ENCODE measurements around the gene PPP1R8. TPM values are rescaled to one million over a fixed set of nuclear protein-coding genes. Genes with fewer than 3 reads are reported as not detected.

The PPP1R8 gene
- total RNA-seq, 4 donors from 2014 or later = 32.5 to 43.5 (median 35.2) TPM

DNA sequence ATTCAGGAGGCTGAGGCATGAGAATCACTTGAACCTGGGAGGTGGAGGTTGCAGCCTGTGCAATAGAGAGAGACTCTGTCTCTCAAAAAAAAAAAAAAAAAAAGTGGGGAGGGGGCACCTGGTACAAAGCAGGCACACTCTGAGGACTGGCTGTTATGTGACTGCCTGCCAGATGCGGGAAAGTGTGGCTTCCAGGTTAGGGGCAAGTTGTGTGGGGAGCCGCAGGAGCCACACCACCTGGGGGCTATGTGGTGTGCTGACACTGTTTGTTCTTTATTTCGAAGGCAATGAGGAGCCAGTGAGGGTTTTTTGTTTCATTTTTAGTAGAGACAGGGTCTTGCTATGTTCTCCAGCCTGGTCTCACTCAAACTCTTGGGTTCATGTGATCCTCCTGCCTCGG, 47.5 kb downstream of the PPP1R8 start:
- Histone ChIP-seq H3K36me3 (peaks cover 11% of the 10 kb centered on the region), H3K27me3 (no peaks in the 10 kb centered on the region), H3K4me1 (peaks cover 4% of the 10 kb centered on the region), H3K9me3 (no peaks in the 10 kb centered on the region), H3K4me3 (no peak overlapping the region), H3K27ac (no peak overlapping the region)
- DNase-seq (ENCODE audit: low spot score in 2 of 2) = no peak
- 77% methylated on average over 4 of the region's 4 CpGs for WGBS
- TF ChIP-seq, protein P1, sequence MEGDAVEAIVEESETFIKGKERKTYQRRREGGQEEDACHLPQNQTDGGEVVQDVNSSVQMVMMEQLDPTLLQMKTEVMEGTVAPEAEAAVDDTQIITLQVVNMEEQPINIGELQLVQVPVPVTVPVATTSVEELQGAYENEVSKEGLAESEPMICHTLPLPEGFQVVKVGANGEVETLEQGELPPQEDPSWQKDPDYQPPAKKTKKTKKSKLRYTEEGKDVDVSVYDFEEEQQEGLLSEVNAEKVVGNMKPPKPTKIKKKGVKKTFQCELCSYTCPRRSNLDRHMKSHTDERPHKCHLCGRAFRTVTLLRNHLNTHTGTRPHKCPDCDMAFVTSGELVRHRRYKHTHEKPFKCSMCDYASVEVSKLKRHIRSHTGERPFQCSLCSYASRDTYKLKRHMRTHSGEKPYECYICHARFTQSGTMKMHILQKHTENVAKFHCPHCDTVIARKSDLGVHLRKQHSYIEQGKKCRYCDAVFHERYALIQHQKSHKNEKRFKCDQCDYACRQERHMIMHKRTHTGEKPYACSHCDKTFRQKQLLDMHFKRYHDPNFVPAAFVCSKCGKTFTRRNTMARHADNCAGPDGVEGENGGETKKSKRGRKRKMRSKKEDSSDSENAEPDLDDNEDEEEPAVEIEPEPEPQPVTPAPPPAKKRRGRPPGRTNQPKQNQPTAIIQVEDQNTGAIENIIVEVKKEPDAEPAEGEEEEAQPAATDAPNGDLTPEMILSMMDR (IDR thresholded peaks at IDR 0.05) = no peak

DNA sequence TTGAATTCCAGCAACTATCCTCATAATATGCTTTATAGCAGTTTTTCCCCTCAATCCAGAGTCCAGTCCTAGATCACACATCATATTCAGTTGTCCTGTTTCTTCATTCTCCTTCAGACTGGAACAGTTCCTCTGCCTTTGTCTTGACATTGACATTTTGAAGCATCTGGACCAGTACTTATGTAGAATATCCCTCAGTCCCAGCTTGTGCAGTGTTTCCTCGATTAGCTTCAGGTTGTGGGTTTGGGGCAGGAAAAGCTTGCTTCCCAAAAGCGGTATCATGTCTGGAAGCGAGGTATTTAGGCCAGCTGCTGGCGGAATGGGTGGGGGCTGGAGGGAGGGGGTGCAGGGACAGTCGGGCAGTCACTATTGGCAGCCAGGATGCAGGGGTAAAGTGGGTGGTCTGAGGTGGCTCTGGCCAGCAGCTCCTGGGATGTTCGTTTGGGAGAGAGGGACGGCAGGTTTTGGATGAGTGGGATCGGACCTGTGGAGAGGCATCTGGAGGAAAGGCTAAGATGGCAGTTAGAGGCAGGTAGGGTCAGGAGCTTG, 48.3 kb downstream of the PPP1R8 start:
- Histone ChIP-seq H3K4me3 (no peak overlapping the region), H3K27ac (no peak overlapping the region), H3K9me3 (no peaks in the 10 kb centered on the region), H3K36me3 (peaks cover 15% of the 10 kb centered on the region), H3K27me3 (no peaks in the 10 kb centered on the region), H3K4me1 (no peaks in the 10 kb centered on the region)
- DNase-seq (ENCODE audit: low spot score in 2 of 2) = no peak
- WGBS = 63% methylated on average over 8 of the region's 8 CpGs
- TF ChIP-seq POLR2A (IDR thresholded peaks at IDR 0.05) (no peak), POLR2AphosphoS5 (IDR thresholded peaks at IDR 0.05) (no peak), EP300 (IDR thresholded peaks at IDR 0.05) (no peak)
- TF ChIP-seq, protein P1 (IDR thresholded peaks at IDR 0.05) = no peak

DNA sequence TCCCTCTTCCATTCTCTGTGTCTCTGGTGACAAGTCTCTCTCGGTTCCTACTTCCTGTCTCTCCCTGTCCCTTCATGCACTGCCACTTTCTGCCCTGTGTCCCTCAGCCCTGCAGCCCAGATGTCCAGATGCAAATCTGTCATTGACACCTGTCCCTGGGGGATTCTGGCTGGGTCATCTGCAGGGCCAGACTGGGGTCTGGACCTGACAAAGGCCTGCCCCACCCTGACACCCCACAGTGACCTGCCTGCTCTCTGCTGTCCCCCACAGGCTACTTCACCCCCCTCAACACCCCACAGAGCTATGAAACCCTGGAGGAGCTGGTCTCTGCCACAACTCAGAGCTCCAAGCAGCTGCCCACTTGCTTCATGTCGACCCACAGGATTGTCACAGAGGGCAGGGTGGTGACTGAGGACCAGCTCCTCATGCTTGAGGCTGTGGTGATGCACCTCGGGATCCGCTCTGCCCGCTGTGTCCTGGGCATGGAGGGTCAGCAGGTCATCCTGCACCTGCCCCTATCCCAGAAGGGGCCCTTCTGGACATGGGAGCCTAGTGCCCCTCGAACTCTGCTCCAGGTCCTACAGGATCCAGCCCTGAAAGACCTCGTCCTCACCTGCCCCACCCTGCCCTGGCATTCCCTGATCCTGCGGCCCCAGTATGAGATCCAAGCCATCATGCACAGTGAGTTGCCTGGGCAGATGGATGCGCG, 48.9 kb downstream of the PPP1R8 start:
- TF ChIP-seq, protein P1 (IDR thresholded peaks at IDR 0.05) = no peak
- TF ChIP-seq EP300 (IDR thresholded peaks at IDR 0.05) = no peak
- no peak for TF ChIP-seq POLR2A (IDR thresholded peaks at IDR 0.05)
- no peak for TF ChIP-seq POLR2AphosphoS5 (IDR thresholded peaks at IDR 0.05)
- Histone ChIP-seq H3K9me3 (no peaks in the 10 kb centered on the region), H3K4me1 (no peaks in the 10 kb centered on the region), H3K27ac (no peak overlapping the region), H3K4me3 (no peak overlapping the region), H3K27me3 (no peaks in the 10 kb centered on the region), H3K36me3 (peaks cover 21% of the 10 kb centered on the region)
- WGBS = 81% methylated on average over 10 of the region's 10 CpGs
- DNase-seq (ENCODE audit: low spot score in 2 of 2) = no peak

DNA sequence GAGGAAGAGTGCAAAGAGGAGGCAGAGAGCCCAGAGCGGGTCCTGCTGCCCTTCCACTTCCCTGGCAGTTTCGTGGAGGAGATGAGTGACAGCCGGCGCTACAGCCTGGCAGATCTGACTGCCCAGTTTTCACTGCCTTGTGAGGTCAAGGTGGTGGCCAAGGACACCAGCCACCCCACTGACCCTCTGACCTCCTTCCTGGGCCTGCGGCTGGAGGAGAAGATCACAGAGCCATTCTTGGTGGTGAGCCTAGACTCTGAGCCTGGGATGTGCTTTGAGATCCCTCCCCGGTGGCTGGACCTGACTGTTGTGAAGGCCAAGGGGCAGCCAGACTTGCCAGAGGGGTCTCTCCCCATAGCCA, 51.9 kb downstream of the PPP1R8 start:
- Histone ChIP-seq H3K36me3 (peaks cover 36% of the 10 kb centered on the region), H3K27ac (no peak overlapping the region), H3K4me3 (no peak overlapping the region), H3K27me3 (no peaks in the 10 kb centered on the region), H3K4me1 (peaks cover 4% of the 10 kb centered on the region), H3K9me3 (no peaks in the 10 kb centered on the region)
- no peak for DNase-seq (ENCODE audit: low spot score in 2 of 2)
- 93% methylated on average over 5 of the region's 6 CpGs for WGBS
- TF ChIP-seq POLR2AphosphoS5 (IDR thresholded peaks at IDR 0.05) (no peak), POLR2A (IDR thresholded peaks at IDR 0.05) (no peak), EP300 (IDR thresholded peaks at IDR 0.05) (no peak)
- TF ChIP-seq, protein P1 (IDR thresholded peaks at IDR 0.05) = no peak

DNA sequence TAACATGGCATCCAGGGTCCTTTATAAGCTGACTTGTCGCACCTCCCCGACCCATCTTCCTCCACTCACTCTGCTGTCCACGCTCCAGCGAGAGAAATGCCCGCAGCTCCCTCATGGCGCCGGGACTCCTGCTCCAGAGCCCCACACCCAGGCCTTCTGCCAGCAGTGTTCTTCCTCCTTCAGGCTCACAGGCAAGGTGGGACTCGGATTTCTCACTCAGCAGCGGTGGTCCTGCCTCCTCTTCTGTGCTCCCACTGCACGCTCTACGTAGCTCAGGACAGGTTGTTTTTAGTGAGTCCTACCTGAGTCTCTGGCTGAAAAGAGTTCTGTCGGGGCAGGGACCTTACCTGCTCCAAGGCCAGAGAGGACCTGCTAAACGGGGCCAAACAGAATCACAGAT, 53.0 kb downstream of the PPP1R8 start:
- Histone ChIP-seq H3K36me3 (peaks cover 36% of the 10 kb centered on the region), H3K27me3 (no peaks in the 10 kb centered on the region), H3K4me1 (peaks cover 4% of the 10 kb centered on the region), H3K27ac (no peak overlapping the region), H3K4me3 (no peak overlapping the region), H3K9me3 (no peaks in the 10 kb centered on the region)
- no peak for TF ChIP-seq POLR2AphosphoS5 (IDR thresholded peaks at IDR 0.05)
- DNase-seq (ENCODE audit: low spot score in 2 of 2) = no peak
- 93% methylated on average over 13 of the region's 13 CpGs for WGBS

All from suprapubic skin (tissue), 4 donors.